ENCODE results near the gene PXMP2.
"Not testable (repeated sequence)": the region's sequence is repeated elsewhere in the genome, so short reads cannot be mapped to it uniquely, and the experiment has no call there.

Gene PXMP2

DNA sequence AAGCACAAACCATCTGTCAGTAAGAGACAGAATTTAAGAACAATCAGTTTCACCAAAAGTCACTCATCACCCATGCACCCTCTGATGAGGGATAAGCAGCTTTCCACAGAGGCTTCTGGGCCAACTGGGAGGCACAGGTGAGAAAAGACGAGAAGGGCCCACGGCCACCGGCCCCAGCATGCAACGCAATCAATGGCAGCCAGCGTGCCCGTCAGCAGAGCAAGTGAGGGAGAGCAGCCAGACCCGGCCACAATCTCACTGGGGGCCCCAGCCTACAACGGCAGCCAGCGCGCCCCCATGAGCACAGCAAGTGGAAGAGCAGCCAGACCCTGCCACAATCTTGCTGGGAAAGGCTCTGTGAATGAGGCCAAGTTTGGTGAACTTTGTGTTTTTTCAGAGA lies 60.9 kb downstream of the PXMP2 start:
- Histone ChIP-seq H3K4me1 (no peaks in the 10 kb centered on the region), H3K4me3 (ENCODE audit: low read depth, low read length) (no peak overlapping the region), H3K9me3 (no peaks in the 10 kb centered on the region), H3K27me3 (no peaks in the 10 kb centered on the region), H3K36me3 (peaks cover 93% of the 10 kb centered on the region)
- DNase-seq: no peak
- TF ChIP-seq, protein P1, sequence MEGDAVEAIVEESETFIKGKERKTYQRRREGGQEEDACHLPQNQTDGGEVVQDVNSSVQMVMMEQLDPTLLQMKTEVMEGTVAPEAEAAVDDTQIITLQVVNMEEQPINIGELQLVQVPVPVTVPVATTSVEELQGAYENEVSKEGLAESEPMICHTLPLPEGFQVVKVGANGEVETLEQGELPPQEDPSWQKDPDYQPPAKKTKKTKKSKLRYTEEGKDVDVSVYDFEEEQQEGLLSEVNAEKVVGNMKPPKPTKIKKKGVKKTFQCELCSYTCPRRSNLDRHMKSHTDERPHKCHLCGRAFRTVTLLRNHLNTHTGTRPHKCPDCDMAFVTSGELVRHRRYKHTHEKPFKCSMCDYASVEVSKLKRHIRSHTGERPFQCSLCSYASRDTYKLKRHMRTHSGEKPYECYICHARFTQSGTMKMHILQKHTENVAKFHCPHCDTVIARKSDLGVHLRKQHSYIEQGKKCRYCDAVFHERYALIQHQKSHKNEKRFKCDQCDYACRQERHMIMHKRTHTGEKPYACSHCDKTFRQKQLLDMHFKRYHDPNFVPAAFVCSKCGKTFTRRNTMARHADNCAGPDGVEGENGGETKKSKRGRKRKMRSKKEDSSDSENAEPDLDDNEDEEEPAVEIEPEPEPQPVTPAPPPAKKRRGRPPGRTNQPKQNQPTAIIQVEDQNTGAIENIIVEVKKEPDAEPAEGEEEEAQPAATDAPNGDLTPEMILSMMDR (IDR thresholded peaks at IDR 0.05; ENCODE audit: low read depth, low read length): no peak

DNA sequence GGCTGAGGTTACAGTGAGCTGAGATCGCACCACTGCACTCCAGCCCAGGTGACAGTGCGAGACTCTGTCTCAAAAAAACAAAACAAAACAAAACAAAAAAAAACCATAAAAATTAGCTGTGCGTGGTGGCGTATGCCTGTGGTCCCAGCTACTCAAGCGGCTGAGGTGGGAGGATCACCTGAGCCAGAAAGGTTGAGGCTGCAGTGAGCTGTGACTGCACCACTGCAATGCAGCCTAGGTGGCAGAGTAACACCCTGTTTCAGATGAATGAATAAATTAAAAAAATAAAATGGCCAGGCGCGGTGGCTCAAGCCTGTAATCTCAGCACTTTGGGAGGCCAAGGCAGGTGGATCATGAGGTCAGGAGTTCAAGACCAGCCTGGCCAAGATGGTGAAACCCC lies 66.3 kb downstream of the PXMP2 start:
- H3K36me3 ChIP-seq: peaks cover 85% of the 10 kb centered on the region
- not testable (repeated sequence) for H3K4me1 ChIP-seq; H3K9me3 ChIP-seq; DNase-seq; H3K27me3 ChIP-seq; H3K4me3 ChIP-seq (ENCODE audit: low read depth, low read length)

DNA sequence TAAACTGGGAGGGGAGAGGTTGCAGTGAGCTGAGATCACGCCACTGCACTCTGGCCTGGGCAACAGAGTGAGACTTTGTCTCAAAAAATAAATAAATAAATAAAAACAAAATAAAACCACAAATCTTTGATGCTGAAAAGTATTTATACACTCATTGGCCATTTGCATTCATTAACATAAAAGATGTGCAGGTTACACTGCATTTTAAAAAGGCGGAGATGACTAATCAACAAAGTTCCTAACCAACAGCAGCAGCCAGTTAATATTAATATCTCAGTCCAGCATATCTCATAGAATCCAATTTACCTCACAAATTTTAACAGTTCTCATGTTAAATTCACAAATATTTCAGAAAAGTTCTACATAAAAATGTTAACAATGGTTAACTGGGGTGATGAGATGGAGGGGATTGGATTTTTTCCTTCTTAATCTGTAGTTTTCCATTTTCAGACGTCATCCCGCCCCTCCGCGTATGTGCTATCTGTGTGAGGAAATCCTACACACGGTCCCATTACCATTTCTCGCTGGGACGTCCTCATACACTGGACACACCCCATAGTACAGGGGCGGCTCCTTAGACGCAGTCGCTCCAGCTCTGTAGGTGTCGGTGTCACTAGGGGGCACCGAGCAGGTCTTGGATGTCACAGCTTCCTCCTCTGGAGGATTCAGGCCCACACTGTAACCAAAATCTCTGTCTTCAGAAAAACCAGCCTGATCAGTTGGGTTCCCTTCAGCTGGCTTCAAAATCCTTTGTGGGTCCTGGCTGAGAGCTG lies 67.0 kb downstream of the PXMP2 start:
- DNase-seq: no peak
- H3K9me3 ChIP-seq: no peaks in the 10 kb centered on the region

More for the DNA sequence above, 67.0 kb downstream of the PXMP2 start:
- H3K36me3 ChIP-seq: peaks cover 80% of the 10 kb centered on the region
- H3K27me3 ChIP-seq: no peaks in the 10 kb centered on the region
- no peak overlapping the region for H3K4me3 ChIP-seq (ENCODE audit: low read depth, low read length)
- TF ChIP-seq, protein P1 (IDR thresholded peaks at IDR 0.05; ENCODE audit: low read depth, low read length): no peak; the same call in 1 of the 2 replicates
- H3K4me1 ChIP-seq: no peaks in the 10 kb centered on the region
